ENCODE results near the gene URB1.
"Not testable (repeated sequence)": the region's sequence is repeated elsewhere in the genome, so short reads cannot be mapped to it uniquely, and the experiment has no call there.

The URB1 gene, protein sequence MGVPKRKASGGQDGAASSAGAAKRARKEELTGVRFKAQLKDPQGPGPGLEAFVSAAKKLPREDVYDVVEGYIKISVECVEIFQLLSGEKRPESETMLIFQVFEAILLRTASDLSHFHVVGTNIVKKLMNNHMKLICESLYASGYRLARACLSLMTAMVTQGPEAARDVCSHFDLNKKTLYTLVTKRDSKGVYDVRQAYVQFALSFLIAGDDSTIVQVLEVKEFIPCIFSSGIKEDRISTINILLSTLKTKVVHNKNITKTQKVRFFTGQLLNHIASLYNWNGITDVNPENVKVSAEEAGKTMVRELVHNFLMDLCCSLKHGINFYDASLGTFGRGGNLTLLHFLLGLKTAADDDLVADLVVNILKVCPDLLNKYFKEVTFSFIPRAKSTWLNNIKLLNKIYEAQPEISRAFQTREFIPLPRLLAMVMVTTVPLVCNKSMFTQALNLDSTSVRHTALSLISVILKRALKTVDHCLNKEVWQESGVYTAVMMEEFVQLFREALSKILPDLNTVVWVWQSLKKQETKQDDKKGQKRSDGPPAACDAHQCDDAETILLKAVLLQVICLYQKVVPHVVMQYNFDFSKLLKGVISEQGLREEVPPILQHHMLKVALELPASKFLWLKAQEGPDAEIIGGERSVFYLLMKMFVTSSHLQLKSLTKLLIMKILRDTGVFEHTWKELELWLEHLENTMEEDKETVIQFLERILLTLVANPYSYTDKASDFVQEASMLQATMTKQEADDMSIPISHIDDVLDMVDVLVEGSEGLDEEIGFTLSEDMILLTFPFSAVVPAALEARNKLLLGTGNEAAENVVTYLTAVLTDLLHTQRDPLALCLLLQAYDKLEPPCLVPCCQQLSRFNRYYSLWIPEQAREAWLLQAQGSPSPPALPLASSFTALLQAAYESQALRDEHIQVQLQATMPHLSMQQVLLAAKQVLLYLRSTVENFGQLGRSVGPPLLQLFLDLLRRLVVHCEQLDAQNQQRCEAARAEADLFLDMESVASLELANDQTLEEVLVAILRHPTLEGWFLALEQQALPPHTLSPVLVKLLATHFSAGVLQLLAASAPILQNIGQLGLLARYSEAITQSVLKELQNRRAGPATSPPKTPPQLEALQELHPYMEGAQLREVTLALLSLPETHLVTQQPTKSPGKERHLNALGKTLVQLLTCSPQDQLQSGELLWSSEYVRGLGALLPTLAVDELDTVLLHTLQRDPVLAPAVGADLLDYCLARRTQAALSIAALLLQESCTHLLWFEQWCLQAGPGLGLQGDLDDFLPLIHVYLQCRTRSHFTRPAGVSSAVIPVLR (N-terminal part only)

DNA sequence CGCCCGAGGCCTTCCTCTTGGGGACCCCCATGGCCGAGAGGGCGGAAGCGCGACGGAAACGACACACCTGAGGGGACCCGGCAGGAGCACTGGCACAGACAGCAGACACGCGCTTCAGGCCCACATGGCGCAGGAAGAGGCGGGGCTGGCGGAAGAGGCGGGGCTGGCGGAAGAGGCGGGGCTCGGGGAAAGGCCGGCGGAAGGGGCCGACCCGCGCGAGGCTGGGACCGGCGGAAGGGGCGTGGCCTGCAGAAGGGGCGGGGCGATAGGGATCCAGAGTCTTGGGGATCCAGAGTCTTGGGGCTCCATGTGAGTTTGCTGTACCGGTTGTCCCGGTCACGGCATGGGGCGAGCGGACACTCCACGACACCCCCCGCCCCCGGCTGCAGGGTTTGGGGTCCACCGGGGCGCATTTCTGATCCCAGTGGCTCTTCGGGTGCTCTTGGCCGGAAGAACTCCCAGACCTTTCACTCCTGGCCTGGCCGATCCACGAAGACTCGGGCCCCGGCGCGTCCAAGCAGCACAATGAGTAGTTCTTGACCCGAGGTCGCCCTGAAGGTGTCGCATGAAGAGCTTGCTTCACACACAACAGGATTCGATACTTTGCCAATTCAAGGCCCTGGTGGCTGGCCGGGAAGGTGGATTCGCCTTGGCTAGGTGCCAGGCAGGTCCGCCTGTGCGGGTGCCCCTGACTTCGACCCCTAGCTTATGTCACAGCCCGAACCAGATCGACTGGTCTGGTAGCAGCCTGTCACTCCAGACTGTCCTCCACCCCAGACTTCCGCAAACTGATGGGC lies at the start of gene URB1:
TSS of gene URB1 (minus strand) at position 133 of the 797 bp plus-strand sequence. CDS start at position 31, 102 bp downstream.
- Histone ChIP-seq H3K9me2 (replicated peaks; ENCODE audit: low read depth, low read length) (no peaks in the 10 kb centered on the region), H3K79me2 (ENCODE audit: insufficient read depth, low read length) (peaks cover 14% of the 10 kb centered on the region; the same call in 1 of the 2 replicates), H3K4me3 (ENCODE audit: low read length, poor library complexity, severe bottlenecking) (peak within 1 kb of the TSS; percentile 83), H4K20me1 (ENCODE audit: insufficient read depth, low read length, poor library complexity, severe bottlenecking) (no peaks in the 10 kb centered on the region), H3K9me3 (ENCODE audit: insufficient read depth, low read depth, low read length) (no peaks in the 10 kb centered on the region), H3F3A (ENCODE audit: low read depth) (no peaks in the 10 kb centered on the region), H2AFZ (ENCODE audit: low read length) (peak within 1 kb of the TSS; percentile 88; the same call in 1 of the 2 replicates), H3K27me3 (ENCODE audit: insufficient read depth, low read length, poor library complexity, severe bottlenecking) (peaks cover 34% of the 10 kb centered on the region), H3K9ac (ENCODE audit: low read depth, low read length, poor library complexity, severe bottlenecking) (peak within 1 kb of the TSS; percentile 60), H3K36me3 (ENCODE audit: insufficient read depth, low read length) (no peaks in the 10 kb centered on the region), H3K4me1 (ENCODE audit: insufficient read depth, low read length, poor library complexity, severe bottlenecking) (no peaks in the 10 kb centered on the region), H3K4me2 (ENCODE audit: low read depth, low read length, poor library complexity, severe bottlenecking) (peak within 1 kb of the TSS; percentile 90)
- no peak for TF ChIP-seq EZH2phosphoT487 (IDR thresholded peaks at IDR 0.05; ENCODE audit: borderline replicate concordance)
- TF ChIP-seq, protein P1, sequence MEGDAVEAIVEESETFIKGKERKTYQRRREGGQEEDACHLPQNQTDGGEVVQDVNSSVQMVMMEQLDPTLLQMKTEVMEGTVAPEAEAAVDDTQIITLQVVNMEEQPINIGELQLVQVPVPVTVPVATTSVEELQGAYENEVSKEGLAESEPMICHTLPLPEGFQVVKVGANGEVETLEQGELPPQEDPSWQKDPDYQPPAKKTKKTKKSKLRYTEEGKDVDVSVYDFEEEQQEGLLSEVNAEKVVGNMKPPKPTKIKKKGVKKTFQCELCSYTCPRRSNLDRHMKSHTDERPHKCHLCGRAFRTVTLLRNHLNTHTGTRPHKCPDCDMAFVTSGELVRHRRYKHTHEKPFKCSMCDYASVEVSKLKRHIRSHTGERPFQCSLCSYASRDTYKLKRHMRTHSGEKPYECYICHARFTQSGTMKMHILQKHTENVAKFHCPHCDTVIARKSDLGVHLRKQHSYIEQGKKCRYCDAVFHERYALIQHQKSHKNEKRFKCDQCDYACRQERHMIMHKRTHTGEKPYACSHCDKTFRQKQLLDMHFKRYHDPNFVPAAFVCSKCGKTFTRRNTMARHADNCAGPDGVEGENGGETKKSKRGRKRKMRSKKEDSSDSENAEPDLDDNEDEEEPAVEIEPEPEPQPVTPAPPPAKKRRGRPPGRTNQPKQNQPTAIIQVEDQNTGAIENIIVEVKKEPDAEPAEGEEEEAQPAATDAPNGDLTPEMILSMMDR (conservative IDR thresholded peaks at IDR 0.05; ENCODE audit: low read length): no peak

DNA sequence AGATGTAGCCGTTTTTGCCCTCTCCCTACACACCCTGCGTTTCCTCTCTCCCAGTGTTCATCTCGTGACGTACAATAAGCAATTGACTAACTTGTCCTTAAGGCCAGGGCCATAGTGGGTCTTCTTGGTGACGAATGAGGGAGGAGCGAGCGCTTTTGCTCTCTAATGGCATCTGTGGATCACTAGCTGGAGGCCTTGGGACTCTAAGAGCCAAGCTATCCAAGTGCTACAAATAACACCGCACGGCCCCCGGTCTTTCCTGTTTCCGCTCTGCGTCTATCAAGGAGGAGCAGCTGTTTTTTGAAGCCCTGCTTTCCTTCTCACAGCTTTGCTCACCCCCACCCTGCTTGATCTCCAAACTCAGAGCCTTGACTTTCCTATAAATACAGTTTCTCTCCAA lies 44.9 kb upstream of the URB1 start:
- H3K9me3 ChIP-seq (ENCODE audit: insufficient read depth, low read depth, low read length): no peaks in the 10 kb centered on the region
- no peak overlapping the region for H3K4me3 ChIP-seq (ENCODE audit: low read length, poor library complexity, severe bottlenecking)
- H2AFZ ChIP-seq (ENCODE audit: low read length): no peak overlapping the region
- no peak overlapping the region for H3K4me2 ChIP-seq (ENCODE audit: low read depth, low read length, poor library complexity, severe bottlenecking)
- no peaks in the 10 kb centered on the region for H3F3A ChIP-seq (ENCODE audit: low read depth)
- no peak for TF ChIP-seq EZH2phosphoT487 (IDR thresholded peaks at IDR 0.05; ENCODE audit: borderline replicate concordance)
- TF ChIP-seq, protein P1 (conservative IDR thresholded peaks at IDR 0.05; ENCODE audit: low read length): no peak
- H3K36me3 ChIP-seq (ENCODE audit: insufficient read depth, low read length): no peaks in the 10 kb centered on the region
- H3K9me2 ChIP-seq (replicated peaks; ENCODE audit: low read depth, low read length): no peaks in the 10 kb centered on the region
- no peaks in the 10 kb centered on the region for H3K79me2 ChIP-seq (ENCODE audit: insufficient read depth, low read length)
- H3K9ac ChIP-seq (ENCODE audit: low read depth, low read length, poor library complexity, severe bottlenecking): no peak overlapping the region
- H4K20me1 ChIP-seq (ENCODE audit: insufficient read depth, low read length, poor library complexity, severe bottlenecking): no peaks in the 10 kb centered on the region
- no peaks in the 10 kb centered on the region for H3K4me1 ChIP-seq (ENCODE audit: insufficient read depth, low read length, poor library complexity, severe bottlenecking)
- no peaks in the 10 kb centered on the region for H3K27me3 ChIP-seq (ENCODE audit: insufficient read depth, low read length, poor library complexity, severe bottlenecking)

DNA sequence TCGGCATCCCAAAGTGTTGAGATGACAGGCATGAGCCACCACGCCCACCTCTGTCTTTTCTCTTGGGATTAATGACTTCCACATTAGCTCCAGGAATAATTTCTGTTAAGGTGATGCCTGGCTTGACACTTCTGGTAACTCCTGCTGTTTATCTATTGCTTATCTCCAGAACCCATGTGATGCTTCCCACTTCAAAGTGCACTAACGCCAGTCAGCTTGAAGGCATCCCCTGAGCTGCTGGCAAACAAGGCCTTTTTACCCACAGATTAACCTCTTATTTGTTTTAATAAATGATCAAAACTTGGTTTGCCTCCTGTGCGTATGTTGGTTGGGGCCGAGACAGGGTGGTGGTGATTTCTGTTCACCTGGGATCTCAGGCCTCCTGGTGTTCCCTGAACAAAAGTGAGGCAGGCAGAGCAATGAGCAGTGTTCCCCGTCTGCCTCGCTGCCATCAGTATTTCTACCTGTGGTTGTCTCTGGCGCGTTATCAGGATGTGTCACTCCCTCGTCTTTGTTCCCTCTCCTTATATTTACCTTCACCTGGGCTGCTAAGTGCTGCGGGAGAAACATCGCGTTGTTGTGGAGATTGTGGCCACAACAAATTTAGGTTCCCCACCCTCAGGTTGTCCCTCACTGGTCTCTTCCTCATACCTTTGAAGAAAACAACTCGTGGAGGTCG lies 40.3 kb upstream of the URB1 start:
- not testable (repeated sequence) for H3K4me1 ChIP-seq (ENCODE audit: insufficient read depth, low read length, poor library complexity, severe bottlenecking); H3K36me3 ChIP-seq (ENCODE audit: insufficient read depth, low read length); H4K20me1 ChIP-seq (ENCODE audit: insufficient read depth, low read length, poor library complexity, severe bottlenecking); H3K9me2 ChIP-seq (replicated peaks; ENCODE audit: low read depth, low read length); H3K9ac ChIP-seq (ENCODE audit: low read depth, low read length, poor library complexity, severe bottlenecking); H2AFZ ChIP-seq (ENCODE audit: low read length); H3K79me2 ChIP-seq (ENCODE audit: insufficient read depth, low read length); H3K27me3 ChIP-seq (ENCODE audit: insufficient read depth, low read length, poor library complexity, severe bottlenecking); H3K4me2 ChIP-seq (ENCODE audit: low read depth, low read length, poor library complexity, severe bottlenecking); H3K4me3 ChIP-seq (ENCODE audit: low read length, poor library complexity, severe bottlenecking); H3F3A ChIP-seq (ENCODE audit: low read depth); H3K9me3 ChIP-seq (ENCODE audit: insufficient read depth, low read depth, low read length)

Data from Loucy (cell line).